ENCODE measurements around the gene LPAR2. TPM values are rescaled to one million over a fixed set of nuclear protein-coding genes. Genes with fewer than 3 reads are reported as not detected.
A peak's percentile ranks its signal among the peaks of the same experiment; 100 is the strongest.

Gene LPAR2
- total and polyA plus RNA-seq, 10 of the 15 experiments (the other 5 are each of a cell fraction or from before 2014, with no cell fraction given) = 0.98 to 23.8 (median 10.2) TPM

- TF ChIP-seq, protein P1, sequence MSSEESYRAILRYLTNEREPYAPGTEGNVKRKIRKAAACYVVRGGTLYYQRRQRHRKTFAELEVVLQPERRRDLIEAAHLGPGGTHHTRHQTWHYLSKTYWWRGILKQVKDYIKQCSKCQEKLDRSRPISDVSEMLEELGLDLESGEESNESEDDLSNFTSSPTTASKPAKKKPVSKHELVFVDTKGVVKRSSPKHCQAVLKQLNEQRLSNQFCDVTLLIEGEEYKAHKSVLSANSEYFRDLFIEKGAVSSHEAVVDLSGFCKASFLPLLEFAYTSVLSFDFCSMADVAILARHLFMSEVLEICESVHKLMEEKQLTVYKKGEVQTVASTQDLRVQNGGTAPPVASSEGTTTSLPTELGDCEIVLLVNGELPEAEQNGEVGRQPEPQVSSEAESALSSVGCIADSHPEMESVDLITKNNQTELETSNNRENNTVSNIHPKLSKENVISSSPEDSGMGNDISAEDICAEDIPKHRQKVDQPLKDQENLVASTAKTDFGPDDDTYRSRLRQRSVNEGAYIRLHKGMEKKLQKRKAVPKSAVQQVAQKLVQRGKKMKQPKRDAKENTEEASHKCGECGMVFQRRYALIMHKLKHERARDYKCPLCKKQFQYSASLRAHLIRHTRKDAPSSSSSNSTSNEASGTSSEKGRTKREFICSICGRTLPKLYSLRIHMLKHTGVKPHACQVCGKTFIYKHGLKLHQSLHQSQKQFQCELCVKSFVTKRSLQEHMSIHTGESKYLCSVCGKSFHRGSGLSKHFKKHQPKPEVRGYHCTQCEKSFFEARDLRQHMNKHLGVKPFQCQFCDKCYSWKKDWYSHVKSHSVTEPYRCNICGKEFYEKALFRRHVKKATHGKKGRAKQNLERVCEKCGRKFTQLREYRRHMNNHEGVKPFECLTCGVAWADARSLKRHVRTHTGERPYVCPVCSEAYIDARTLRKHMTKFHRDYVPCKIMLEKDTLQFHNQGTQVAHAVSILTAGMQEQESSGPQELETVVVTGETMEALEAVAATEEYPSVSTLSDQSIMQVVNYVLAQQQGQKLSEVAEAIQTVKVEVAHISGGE (CRISPR knock-in tag; IDR thresholded peaks at IDR 0.05) = no peak
- no peak; the same call in 1 of the 2 replicates for TF ChIP-seq EED (IDR thresholded peaks at IDR 0.05; ENCODE audit: low read depth)
- TF ChIP-seq NFYB (IDR thresholded peaks at IDR 0.05; ENCODE audit: insufficient read depth, low read depth, low read length) = no peak
- 0 out of 2 replicates have a peak, but pooled peaks have one; percentile 20 for TF ChIP-seq ATF7 (IDR thresholded peaks at IDR 0.05; ENCODE audit: low read depth)
- no peak for TF ChIP-seq DPF2 (IDR thresholded peaks at IDR 0.05)
- TF ChIP-seq, protein P2, sequence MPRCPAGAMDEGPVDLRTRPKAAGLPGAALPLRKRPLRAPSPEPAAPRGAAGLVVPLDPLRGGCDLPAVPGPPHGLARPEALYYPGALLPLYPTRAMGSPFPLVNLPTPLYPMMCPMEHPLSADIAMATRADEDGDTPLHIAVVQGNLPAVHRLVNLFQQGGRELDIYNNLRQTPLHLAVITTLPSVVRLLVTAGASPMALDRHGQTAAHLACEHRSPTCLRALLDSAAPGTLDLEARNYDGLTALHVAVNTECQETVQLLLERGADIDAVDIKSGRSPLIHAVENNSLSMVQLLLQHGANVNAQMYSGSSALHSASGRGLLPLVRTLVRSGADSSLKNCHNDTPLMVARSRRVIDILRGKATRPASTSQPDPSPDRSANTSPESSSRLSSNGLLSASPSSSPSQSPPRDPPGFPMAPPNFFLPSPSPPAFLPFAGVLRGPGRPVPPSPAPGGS (IDR thresholded peaks at IDR 0.05; ENCODE audit: borderline replicate concordance, insufficient read depth, low read depth, low read length, poor library complexity, severe bottlenecking) = no peak
- peak; percentile 11 to 37; a peak in 1 of 4 replicates for TF ChIP-seq IKZF2 (IDR thresholded peaks at IDR 0.05)
- no peak for TF ChIP-seq NFXL1 (IDR thresholded peaks at IDR 0.05; ENCODE audit: borderline replicate concordance)
- peak in 2 of 3 experiments; percentile 4 to 18; a peak in 2 of 6 replicates for TF ChIP-seq CTCF (IDR thresholded peaks at IDR 0.05 in 2 of 3, conservative IDR thresholded peaks at IDR 0.05 in 1 of 3; ENCODE audit: control insufficient read depth in 2 of 3, extremely low read depth in 1 of 3, insufficient read depth in 1 of 3, low read depth in 3 of 3, low read length in 3 of 3)
- TF ChIP-seq RAD51 (IDR thresholded peaks at IDR 0.05) = no peak
- TF ChIP-seq, protein P3, sequence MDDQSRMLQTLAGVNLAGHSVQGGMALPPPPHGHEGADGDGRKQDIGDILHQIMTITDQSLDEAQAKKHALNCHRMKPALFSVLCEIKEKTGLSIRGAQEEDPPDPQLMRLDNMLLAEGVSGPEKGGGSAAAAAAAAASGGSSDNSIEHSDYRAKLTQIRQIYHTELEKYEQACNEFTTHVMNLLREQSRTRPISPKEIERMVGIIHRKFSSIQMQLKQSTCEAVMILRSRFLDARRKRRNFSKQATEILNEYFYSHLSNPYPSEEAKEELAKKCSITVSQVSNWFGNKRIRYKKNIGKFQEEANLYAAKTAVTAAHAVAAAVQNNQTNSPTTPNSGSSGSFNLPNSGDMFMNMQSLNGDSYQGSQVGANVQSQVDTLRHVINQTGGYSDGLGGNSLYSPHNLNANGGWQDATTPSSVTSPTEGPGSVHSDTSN (IDR thresholded peaks at IDR 0.05; ENCODE audit: insufficient replicate concordance, low read depth, low read length) = no peak
- no peak for TF ChIP-seq KDM1A (IDR thresholded peaks at IDR 0.05; ENCODE audit: borderline replicate concordance)
- TF ChIP-seq, protein P4, sequence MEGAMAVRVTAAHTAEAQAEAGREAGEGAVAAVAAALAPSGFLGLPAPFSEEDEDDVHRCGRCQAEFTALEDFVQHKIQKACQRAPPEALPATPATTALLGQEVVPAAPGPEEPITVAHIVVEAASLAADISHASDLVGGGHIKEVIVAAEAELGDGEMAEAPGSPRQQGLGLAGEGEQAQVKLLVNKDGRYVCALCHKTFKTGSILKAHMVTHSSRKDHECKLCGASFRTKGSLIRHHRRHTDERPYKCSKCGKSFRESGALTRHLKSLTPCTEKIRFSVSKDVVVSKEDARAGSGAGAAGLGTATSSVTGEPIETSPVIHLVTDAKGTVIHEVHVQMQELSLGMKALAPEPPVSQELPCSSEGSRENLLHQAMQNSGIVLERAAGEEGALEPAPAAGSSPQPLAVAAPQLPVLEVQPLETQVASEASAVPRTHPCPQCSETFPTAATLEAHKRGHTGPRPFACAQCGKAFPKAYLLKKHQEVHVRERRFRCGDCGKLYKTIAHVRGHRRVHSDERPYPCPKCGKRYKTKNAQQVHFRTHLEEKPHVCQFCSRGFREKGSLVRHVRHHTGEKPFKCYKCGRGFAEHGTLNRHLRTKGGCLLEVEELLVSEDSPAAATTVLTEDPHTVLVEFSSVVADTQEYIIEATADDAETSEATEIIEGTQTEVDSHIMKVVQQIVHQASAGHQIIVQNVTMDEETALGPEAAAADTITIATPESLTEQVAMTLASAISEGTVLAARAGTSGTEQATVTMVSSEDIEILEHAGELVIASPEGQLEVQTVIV (IDR thresholded peaks at IDR 0.05; ENCODE audit: borderline replicate concordance, partially characterized antibody) = no peak
- TF ChIP-seq STAT1 (conservative IDR thresholded peaks at IDR 0.05) = no peak
These were observed 14.6 kb upstream of the LPAR2 start (continued) for GRCh38 chr19:19642506-19643157.

Measured in GM12878 (cell line).